Brain microvascular endothelial cell (primary cell): Measurements from ENCODE around the gene ADAMTS2.

Experiments used
- DNase-seq: peaks from one replicate; pipeline ENCODE4 v3.0.0-alpha.2; 2020
- H3K27ac ChIP-seq: fragments of 250-450 bp; sonication (Bioruptor Pico); 2 replicates; pipeline ENCODE4 v1.5.1; 2020; ENCODE audit warnings: mild to moderate bottlenecking, moderate library complexity
- H3K27me3 ChIP-seq: fragments of 250-450 bp; sonication (Bioruptor Pico); replicated peaks from 2 replicates; pipeline ENCODE4 v1.5.1; 2020; ENCODE audit warnings: mild to moderate bottlenecking
- H3K36me3 ChIP-seq: fragments of 250-450 bp; sonication (Bioruptor Pico); replicated peaks from 2 replicates; pipeline ENCODE4 v1.5.1; 2020; ENCODE audit warnings: mild to moderate bottlenecking
- H3K4me3 ChIP-seq: 2 replicates; pipeline ENCODE4 v1.5.1; 2011; ENCODE audit warnings: low read depth, mild to moderate bottlenecking, control low read depth, low read length, moderate library complexity
- CTCF ChIP-seq: IDR thresholded peaks from 2 replicates; pipeline ENCODE4 v1.5.1; 2011; ENCODE audit warnings: low read depth, mild to moderate bottlenecking, moderate library complexity, low read length, control low read depth, inconsistent platforms; ENCODE audit errors: missing control alignments
- in situ Hi-C: cut with HindIII; loops from 2 replicates; pipeline ENCODE4 v1.10.0; 2017; ENCODE audit warnings: low sequenced_read_pairs, low pct_ligation_motif_present

The ADAMTS2 gene

GRCh38 chr5:179244044-179244443, 101.2 kb downstream of the ADAMTS2 start:
- no peak for DNase-seq
- no peak overlapping the region for H3K27ac ChIP-seq
- in situ Hi-C loops = no loop called here
- H3K27me3 ChIP-seq = no peaks in the 10 kb centered on the region
- TF ChIP-seq CTCF = no peak
- no peak overlapping the region for H3K4me3 ChIP-seq
- no peaks in the 10 kb centered on the region for H3K36me3 ChIP-seq

- TF ChIP-seq CTCF = no peak
- no peaks in the 10 kb centered on the region for H3K36me3 ChIP-seq
- no peaks in the 10 kb centered on the region for H3K27me3 ChIP-seq
- in situ Hi-C loops = no loop called here
- peak; percentile 36 for DNase-seq
- no peak overlapping the region for H3K27ac ChIP-seq
- no peak overlapping the region for H3K4me3 ChIP-seq
Measured at GRCh38 chr5:179243333-179243732, 101.9 kb downstream of the ADAMTS2 start.

- in situ Hi-C loops = no loop called here
- no peak for TF ChIP-seq CTCF
- no peak for DNase-seq
- Histone ChIP-seq H3K36me3 (no peaks in the 10 kb centered on the region), H3K4me3 (no peak overlapping the region), H3K27ac (no peak overlapping the region), H3K27me3 (no peaks in the 10 kb centered on the region)
Measured at GRCh38 chr5:179242676-179243075, 102.6 kb downstream of the ADAMTS2 start.

GRCh38 chr5:179241764-179242370, 103.4 kb downstream of the ADAMTS2 start:
- Histone ChIP-seq H3K36me3 (no peaks in the 10 kb centered on the region), H3K27me3 (no peaks in the 10 kb centered on the region), H3K4me3 (no peak overlapping the region), H3K27ac (no peak overlapping the region)
- in situ Hi-C loops = no loop called here
- no peak for DNase-seq
- no peak for TF ChIP-seq CTCF

GRCh38 chr5:179241175-179241574, 104.1 kb downstream of the ADAMTS2 start:
- DNase-seq = no peak
- H3K27ac ChIP-seq = no peak overlapping the region
- in situ Hi-C loops = no loop called here
- H3K27me3 ChIP-seq = no peaks in the 10 kb centered on the region
- H3K36me3 ChIP-seq = no peaks in the 10 kb centered on the region
- no peak overlapping the region for H3K4me3 ChIP-seq
- TF ChIP-seq CTCF = no peak

GRCh38 chr5:179240561-179240960, 104.7 kb downstream of the ADAMTS2 start:
- Histone ChIP-seq H3K4me3 (no peak overlapping the region), H3K27me3 (no peaks in the 10 kb centered on the region), H3K27ac (no peak overlapping the region), H3K36me3 (no peaks in the 10 kb centered on the region)
- no peak for DNase-seq
- TF ChIP-seq CTCF = no peak
- in situ Hi-C loops = no loop called here
